Endothelial cell of umbilical vein (primary cell): ENCODE results near the gene TSPAN15.

Source experiments
- CTCF ChIP-seq, 2 donors: IDR thresholded peaks; 1 replicate in 1 of 2; 2 replicates in 1 of 2; pipeline ENCODE4 v1.5.1; 2011; ENCODE audit warnings: low read length in 2 of 2, mild to moderate bottlenecking in 2 of 2, moderate library complexity in 2 of 2, control low read depth in 1 of 2, inconsistent platforms in 1 of 2, low read depth in 1 of 2; ENCODE audit not compliant: insufficient read depth in 1 of 2; ENCODE audit errors: extremely low read depth in 1 of 2
- EZH2 ChIP-seq: IDR thresholded peaks from 2 replicates; pipeline ENCODE4 v1.6.1; 2012; ENCODE audit warnings: borderline replicate concordance, low read depth, mild to moderate bottlenecking, moderate library complexity, low read length, inconsistent platforms; ENCODE audit not compliant: severe bottlenecking
- FOS ChIP-seq: IDR thresholded peaks from 2 replicates; pipeline ENCODE4 v1.6.1; 2011; ENCODE audit warnings: mild to moderate bottlenecking, low read length, moderate library complexity, borderline replicate concordance; ENCODE audit not compliant: insufficient read depth
- GATA2 ChIP-seq: IDR thresholded peaks from 2 replicates; pipeline ENCODE4 v1.7.0; 2011; ENCODE audit warnings: low read depth, mild to moderate bottlenecking, moderate library complexity, mixed read lengths, low read length; ENCODE audit not compliant: insufficient read length, insufficient read depth
- JUN ChIP-seq: IDR thresholded peaks from 2 replicates; pipeline ENCODE4 v1.6.1; 2011; ENCODE audit warnings: borderline replicate concordance, low read depth; ENCODE audit not compliant: insufficient read length, insufficient read depth
- MAX ChIP-seq: IDR thresholded peaks from 2 replicates; pipeline ENCODE4 v1.6.1; 2011; ENCODE audit not compliant: insufficient read depth, insufficient read length
- MYC ChIP-seq: IDR thresholded peaks from one replicate; pipeline ENCODE4 v1.6.1; 2011; ENCODE audit warnings: mild to moderate bottlenecking, low read depth, low read length
- POLR2A ChIP-seq: IDR thresholded peaks from 2 replicates; pipeline ENCODE4 v1.6.1; 2012; ENCODE audit warnings: low read depth, mild to moderate bottlenecking, control low read depth, low read length
- POLR2AphosphoS5 ChIP-seq: IDR thresholded peaks from 2 replicates; pipeline ENCODE4 v1.6.1; 2012; ENCODE audit warnings: low read depth, mild to moderate bottlenecking, control low read depth, low read length, moderate library complexity; ENCODE audit not compliant: insufficient read depth

- TF ChIP-seq POLR2AphosphoS5 (no peak), CTCF (IDR thresholded peaks at IDR 0.05; ENCODE audit: extremely low read depth in 1 of 2, insufficient read depth in 1 of 2, low read depth in 1 of 2, low read length in 2 of 2) (no peak), POLR2A (no peak), EZH2 (no peak), GATA2 (no peak), MAX (no peak), FOS (no peak), JUN (no peak), MYC (no peak)
Measured at GRCh38 chr10:69492091-69492745, 41.0 kb downstream of the TSPAN15 start.
